ENCODE results near the gene ALK.

DNA sequence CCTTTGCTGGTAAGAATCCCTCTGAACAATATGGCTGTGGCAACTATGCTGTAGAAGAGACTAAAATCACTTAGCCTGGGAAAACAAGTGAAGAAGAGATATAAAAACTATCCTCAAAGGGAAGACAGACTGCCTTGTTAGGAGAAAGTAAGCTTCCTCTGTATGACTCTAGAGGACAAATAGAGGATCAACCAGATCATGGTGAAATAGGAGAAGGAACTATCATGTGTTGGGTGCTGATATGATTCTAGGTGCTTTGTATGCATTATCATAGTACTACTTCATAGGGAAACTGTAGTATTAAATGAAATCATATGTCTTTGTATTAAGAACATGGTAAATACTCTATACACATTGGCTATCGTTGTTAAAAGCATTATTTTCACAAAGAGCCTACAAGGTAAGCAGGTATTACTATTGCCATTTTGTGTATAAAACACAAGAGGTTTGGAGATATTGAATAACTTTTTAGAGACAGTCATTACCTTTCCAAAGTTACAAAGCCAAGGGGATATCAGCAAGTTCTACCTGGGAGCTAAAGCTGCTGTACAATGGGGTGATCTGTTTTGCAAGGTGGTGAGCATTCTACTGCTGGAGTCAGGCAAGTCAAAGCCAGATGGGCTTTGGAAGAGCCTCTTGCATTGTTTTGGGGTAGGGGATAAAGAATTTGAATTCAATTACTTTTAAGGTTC, 402.6 kb downstream of the ALK start:
- TF ChIP-seq, protein P1, sequence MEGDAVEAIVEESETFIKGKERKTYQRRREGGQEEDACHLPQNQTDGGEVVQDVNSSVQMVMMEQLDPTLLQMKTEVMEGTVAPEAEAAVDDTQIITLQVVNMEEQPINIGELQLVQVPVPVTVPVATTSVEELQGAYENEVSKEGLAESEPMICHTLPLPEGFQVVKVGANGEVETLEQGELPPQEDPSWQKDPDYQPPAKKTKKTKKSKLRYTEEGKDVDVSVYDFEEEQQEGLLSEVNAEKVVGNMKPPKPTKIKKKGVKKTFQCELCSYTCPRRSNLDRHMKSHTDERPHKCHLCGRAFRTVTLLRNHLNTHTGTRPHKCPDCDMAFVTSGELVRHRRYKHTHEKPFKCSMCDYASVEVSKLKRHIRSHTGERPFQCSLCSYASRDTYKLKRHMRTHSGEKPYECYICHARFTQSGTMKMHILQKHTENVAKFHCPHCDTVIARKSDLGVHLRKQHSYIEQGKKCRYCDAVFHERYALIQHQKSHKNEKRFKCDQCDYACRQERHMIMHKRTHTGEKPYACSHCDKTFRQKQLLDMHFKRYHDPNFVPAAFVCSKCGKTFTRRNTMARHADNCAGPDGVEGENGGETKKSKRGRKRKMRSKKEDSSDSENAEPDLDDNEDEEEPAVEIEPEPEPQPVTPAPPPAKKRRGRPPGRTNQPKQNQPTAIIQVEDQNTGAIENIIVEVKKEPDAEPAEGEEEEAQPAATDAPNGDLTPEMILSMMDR (IDR thresholded peaks at IDR 0.05): no peak
- TF ChIP-seq POLR2A (IDR thresholded peaks at IDR 0.05; ENCODE audit: low read depth): no peak
- no peak for TF ChIP-seq POLR2AphosphoS5 (IDR thresholded peaks at IDR 0.05)

Data from esophagus muscularis mucosa (tissue), 3 donors.